Naive thymus-derived CD4-positive, alpha-beta T cell (primary cell): ENCODE data around the gene CAPZA2. TPM values are rescaled to one million over a fixed set of nuclear protein-coding genes. Genes with fewer than 3 reads are reported as not detected.
A peak's percentile ranks its signal among the peaks of the same experiment; 100 is the strongest.
"Not testable (repeated sequence)": the region's sequence is repeated elsewhere in the genome, so short reads cannot be mapped to it uniquely, and the experiment has no call there.

Experiments
- ATAC-seq: fragments of 150-1000 bp; cut with Tn5 transposase; 2 replicates; pipeline ENCODE4 v1.10.0; 2021; ENCODE audit warnings: mild to moderate bottlenecking, moderate library complexity
- CTCF ChIA-PET: fragments of 350-600 bp; sonication (Branson Sonifier 250); formaldehyde crosslinking; loops from one replicate; lab custom pipeline; 2021; ENCODE audit warnings: antibody characterized with exemption; lab: Charles Lee
- POLR2A ChIA-PET: fragments of 350-600 bp; sonication (Branson Sonifier 250); formaldehyde crosslinking; loops from one replicate; lab custom pipeline; 2021; ENCODE audit warnings: antibody characterized with exemption, inconsistent platforms; lab: Charles Lee
- DNase-seq, 9 donors: peaks; one replicate each; pipeline versions ENCODE4 v3.0.0 to v3.0.0-alpha.2; 2020 to 2022; ENCODE audit warnings: mixed read lengths in 1 of 9
- H3K27ac ChIP-seq: one replicate; pipeline ENCODE4 v1.7.0; 2013; ENCODE audit warnings: mild to moderate bottlenecking, low read depth, low read length, moderate library complexity
- H3K27me3 ChIP-seq, 2 donors: one replicate each; pipeline ENCODE4 v1.7.0; 2013; ENCODE audit warnings: low read length in 2 of 2, mild to moderate bottlenecking in 2 of 2, moderate library complexity in 2 of 2; ENCODE audit not compliant: control insufficient read depth in 2 of 2, insufficient read depth in 2 of 2
- H3K36me3 ChIP-seq, 3 experiments: 1 replicate in 2 of 3; 2 replicates in 1 of 3; pipeline ENCODE4 v1.7.0; 2013; ENCODE audit warnings: low read length in 3 of 3, mild to moderate bottlenecking in 3 of 3, moderate library complexity in 1 of 3; ENCODE audit not compliant: insufficient read depth in 3 of 3, control insufficient read depth in 2 of 3
- H3K4me1 ChIP-seq, 2 donors: one replicate each; pipeline ENCODE4 v1.7.0; 2013; ENCODE audit warnings: low read length in 2 of 2, mild to moderate bottlenecking in 2 of 2, moderate library complexity in 1 of 2; ENCODE audit not compliant: control insufficient read depth in 2 of 2, insufficient read depth in 2 of 2
- H3K4me3 ChIP-seq: 2 replicates; pipeline ENCODE4 v1.7.0; 2013; ENCODE audit warnings: mild to moderate bottlenecking, low read length
- H3K9me3 ChIP-seq, 3 experiments: 1 replicate in 2 of 3; 2 replicates in 1 of 3; pipeline ENCODE4 v1.7.0; 2013; ENCODE audit warnings: low read length in 3 of 3; ENCODE audit not compliant: control insufficient read depth in 2 of 3
- H3K27ac Mint-ChIP-seq, 9 donors: one replicate each; pipeline ENCODE4 v1.8.0; 2020 to 2022; ENCODE audit warnings: mixed read lengths in 9 of 9, mild to moderate bottlenecking in 8 of 9, moderate library complexity in 5 of 9, inconsistent platforms in 2 of 9
- H3K27me3 Mint-ChIP-seq, 5 donors: one replicate each; pipeline ENCODE4 v1.8.0; 2021 to 2022; ENCODE audit warnings: mixed read lengths in 5 of 5, mild to moderate bottlenecking in 1 of 5
- H3K36me3 Mint-ChIP-seq, 5 donors: one replicate each; pipeline ENCODE4 v1.8.0; 2020 to 2022; ENCODE audit warnings: mixed read lengths in 5 of 5, mild to moderate bottlenecking in 3 of 5, inconsistent platforms in 1 of 5
- H3K4me1 Mint-ChIP-seq, 7 donors: one replicate each; pipeline ENCODE4 v1.8.0; 2020 to 2022; ENCODE audit warnings: mixed read lengths in 7 of 7, mild to moderate bottlenecking in 3 of 7, inconsistent platforms in 1 of 7
- H3K4me3 Mint-ChIP-seq, 10 donors: one replicate each; pipeline ENCODE4 v1.8.0; 2020 to 2022; ENCODE audit warnings: mild to moderate bottlenecking in 10 of 10, mixed read lengths in 10 of 10, moderate library complexity in 6 of 10, inconsistent platforms in 2 of 10
- H3K9me3 Mint-ChIP-seq, 11 donors: one replicate each; pipeline ENCODE4 v1.8.0; 2020 to 2022; ENCODE audit warnings: mixed read lengths in 11 of 11, mild to moderate bottlenecking in 4 of 11, inconsistent platforms in 1 of 11, moderate library complexity in 1 of 11
- intact Hi-C, 2 donors: fragments of 100-400 bp; cut with micrococcal nuclease; formaldehyde crosslinking; loops; one replicate each; pipeline ENCODE4 v1.15.1; 2023
- polyA plus RNA-seq, 2 donors: library from polyadenylated mRNA; unstranded; fragments of 300-500 nt; fragmentation: Illumina TruSeq; gene quantifications; one replicate each; pipeline ENCODE4 v1.2.3, GENCODE V29; 2021
- total RNA-seq, 6 experiments: library from RNA in 5 of 6; stranded (reverse) in 5 of 6; gene quantifications; 1 replicate in 5 of 6; 2 replicates in 1 of 6; pipeline ENCODE4 v1.2.3 and lab custom pipeline; 2021 to 2026

The CAPZA2 gene
- total RNA-seq (100 to 1,000 TPM in 3 of 5 experiments, 10 to 100 TPM in 2; 86.2 to 129 (median 111) TPM), polyA plus RNA-seq (100 to 1,000 TPM; 187 to 191 TPM), total RNA-seq (lab: John Stamatoyannopoulos, UW) (47.2 reads per million, percentile 70 among the genes with 10 or more reads in this experiment)

DNA sequence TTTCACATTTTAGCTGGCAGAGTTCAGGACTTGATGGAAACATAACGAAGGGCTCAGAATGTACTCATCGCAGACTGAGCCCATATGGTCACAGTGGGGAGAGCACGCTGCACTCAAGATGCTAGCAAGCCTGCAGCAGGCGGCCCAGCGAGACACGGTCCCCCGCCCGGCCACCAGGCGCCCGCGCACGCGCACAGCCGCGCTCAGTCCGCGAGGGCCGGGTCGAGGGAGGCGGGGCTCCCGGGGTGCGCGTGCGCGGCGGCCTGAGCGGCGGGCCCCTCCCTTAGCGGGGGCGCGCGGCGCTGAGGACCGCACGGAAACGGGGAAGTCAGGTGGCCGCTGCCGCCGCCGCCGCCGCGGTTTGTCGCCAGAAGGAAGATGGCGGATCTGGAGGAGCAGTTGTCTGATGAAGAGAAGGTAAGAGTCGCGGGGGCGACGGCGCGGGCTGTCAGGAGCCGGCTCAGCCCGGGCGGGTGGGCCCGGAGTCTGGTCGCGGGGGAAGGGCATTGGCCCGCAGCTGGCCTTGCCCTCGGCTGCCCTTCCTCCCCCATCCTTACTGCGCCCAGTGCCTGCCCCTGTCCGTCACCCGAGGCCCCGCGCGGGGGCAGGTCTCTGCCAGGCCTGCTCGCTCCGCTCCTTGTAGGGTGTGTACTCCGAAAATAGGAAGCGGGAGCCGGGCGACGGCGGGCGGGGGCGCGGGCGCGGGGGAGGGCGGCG is at the start of gene CAPZA2:
TSS of gene CAPZA2 (plus strand) at position 354 of the 717 bp plus-strand sequence. CDS start at position 379, 25 bp downstream.
- Histone ChIP-seq H3K9me3 (no peaks in the 10 kb centered on the region), H3K27ac (peak within 1 kb of the TSS; percentile 91), H3K27me3 (no peaks in the 10 kb centered on the region), H3K36me3 (peaks cover 0 to 3% (median 0%) of the 10 kb centered on the region in 3 experiments), H3K4me1 (peaks cover 11 to 28% of the 10 kb centered on the region in 2 donors), H3K4me3 (peak within 1 kb of the TSS; percentile 73)
- POLR2A ChIA-PET: no interaction called here
- H3K36me3 Mint-ChIP-seq: peaks cover 0 to 9% (median 3%) of the 10 kb centered on the region in 5 donors
- peak within 1 kb of the TSS; percentile 94 to 99 (median 97) for H3K4me3 Mint-ChIP-seq
- DNase-seq (peak; percentile 89 to 99 (median 96)), ATAC-seq (peak; percentile 96)
- intact Hi-C loops: loop anchor here (1.0 to 5.0 kb wide), 9 partner anchors 8 to 1940 kb away; partner anchors contain the start of genes LSM8 (in 2 of the 2), ST7 (in 2 of the 2), MDFIC (in 1 of the 2) and TES (in 1 of the 2)
- H3K4me1 Mint-ChIP-seq: peaks cover 29 to 49% (median 46%) of the 10 kb centered on the region in 7 donors
- CTCF ChIA-PET: interaction anchor here (1.1 kb wide), 1 partner anchor 8 kb away, joined by 4 read pairs; no protein-coding TSS in a partner anchor
- H3K27me3 Mint-ChIP-seq: peaks cover 4 to 26% (median 8%) of the 10 kb centered on the region in 5 donors
- H3K9me3 Mint-ChIP-seq: no peaks in the 10 kb centered on the region
- peak within 1 kb of the TSS; percentile 91 to 99 (median 96) for H3K27ac Mint-ChIP-seq

DNA sequence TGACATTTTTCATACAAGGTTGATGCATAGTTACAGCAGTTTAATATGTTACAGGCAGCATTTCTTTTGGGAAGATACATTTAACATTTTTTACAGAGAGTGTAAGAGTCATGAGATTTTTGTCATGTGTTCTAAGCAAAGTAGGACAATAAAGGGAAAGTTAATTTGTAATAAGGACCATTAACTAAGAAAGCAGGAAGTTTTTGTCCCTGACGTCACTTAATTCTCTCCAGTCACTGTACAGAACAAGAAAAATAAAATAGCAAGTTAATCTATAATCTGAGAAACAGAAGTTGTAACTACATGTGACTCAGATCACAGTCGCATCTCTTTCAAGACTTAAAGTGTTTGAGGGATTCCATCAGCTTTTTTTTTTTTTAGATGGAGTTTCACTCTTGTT is 49.5 kb upstream of the CAPZA2 start:
- Histone ChIP-seq H3K9me3 (no peaks in the 10 kb centered on the region), H3K27me3 (no peaks in the 10 kb centered on the region), H3K4me1 (no peaks in the 10 kb centered on the region), H3K27ac (no peak overlapping the region), H3K36me3 (no peaks in the 10 kb centered on the region), H3K4me3 (no peak overlapping the region)
- no peaks in the 10 kb centered on the region for H3K36me3 Mint-ChIP-seq
- intact Hi-C loops: no loop called here
- no peaks in the 10 kb centered on the region for H3K9me3 Mint-ChIP-seq
- peaks cover 4 to 22% (median 6%) of the 10 kb centered on the region in 5 donors for H3K27me3 Mint-ChIP-seq
- ATAC-seq: no peak
- no peak for DNase-seq
- no peak overlapping the region for H3K27ac Mint-ChIP-seq
- H3K4me3 Mint-ChIP-seq: no peak overlapping the region
- POLR2A ChIA-PET: no interaction called here
- H3K4me1 Mint-ChIP-seq: no peaks in the 10 kb centered on the region
- CTCF ChIA-PET: interaction anchor here (0.6 kb wide), 1 partner anchor 226 kb away, joined by 3 read pairs; no protein-coding TSS in a partner anchor

DNA sequence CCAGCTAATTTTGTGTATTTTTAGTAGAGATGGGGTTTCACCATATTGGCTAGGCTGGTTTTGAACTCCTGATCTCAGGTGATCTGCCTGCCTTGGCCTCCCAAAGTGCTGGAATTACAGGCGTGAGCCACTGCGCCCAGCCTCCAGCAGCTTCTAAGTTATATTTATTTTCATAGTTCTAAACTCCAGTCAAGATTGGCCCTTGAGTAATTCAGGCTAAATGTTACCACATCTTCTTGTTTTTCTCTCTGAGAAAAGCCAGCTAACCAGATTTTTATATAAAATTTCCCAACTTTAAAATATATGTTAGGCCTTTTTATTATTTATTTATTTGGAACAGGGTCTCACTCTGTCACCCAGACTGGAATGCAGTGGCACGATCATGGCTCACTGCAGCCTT is 49.0 kb upstream of the CAPZA2 start:
- H3K9me3 ChIP-seq, H3K27ac ChIP-seq, ATAC-seq, H3K27ac Mint-ChIP-seq, H3K4me1 ChIP-seq, H3K27me3 ChIP-seq, H3K9me3 Mint-ChIP-seq, POLR2A ChIA-PET, H3K4me3 ChIP-seq, H3K4me1 Mint-ChIP-seq, intact Hi-C loops, H3K36me3 ChIP-seq, DNase-seq, H3K4me3 Mint-ChIP-seq, H3K36me3 Mint-ChIP-seq: not testable (repeated sequence)
- H3K27me3 Mint-ChIP-seq: peaks cover 4 to 22% (median 5%) of the 10 kb centered on the region in 5 donors
- CTCF ChIA-PET: interaction anchor here (0.6 kb wide), 1 partner anchor 225 kb away, joined by 3 read pairs; no protein-coding TSS in a partner anchor

DNA sequence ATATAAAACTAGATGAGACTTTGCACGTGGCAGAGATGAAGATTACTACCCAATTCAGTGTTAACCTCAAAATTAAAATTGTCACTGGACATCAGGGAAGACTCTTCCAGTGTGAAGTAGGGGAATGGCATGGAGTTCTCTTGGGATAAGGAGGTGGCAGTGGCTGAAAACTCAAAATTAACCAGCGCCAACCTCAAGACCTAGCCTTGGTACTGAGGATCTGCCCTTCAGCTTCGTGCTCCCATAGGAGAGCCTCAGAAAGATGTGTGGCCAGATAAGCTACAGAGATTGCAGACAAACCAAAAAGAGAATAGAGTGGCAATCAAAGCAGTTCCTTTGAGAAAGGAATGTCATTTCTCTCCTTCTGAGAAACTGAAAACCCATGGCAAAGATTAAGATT is 47.3 kb upstream of the CAPZA2 start:
- Histone ChIP-seq H3K4me3 (no peak overlapping the region), H3K4me1 (no peaks in the 10 kb centered on the region), H3K9me3 (no peaks in the 10 kb centered on the region), H3K36me3 (no peaks in the 10 kb centered on the region), H3K27me3 (no peaks in the 10 kb centered on the region), H3K27ac (no peak overlapping the region)
- peaks cover 0 to 3% (median 0%) of the 10 kb centered on the region in 5 donors for H3K36me3 Mint-ChIP-seq
- ATAC-seq: no peak
- POLR2A ChIA-PET: no interaction called here
- peaks cover 0 to 2% (median 0%) of the 10 kb centered on the region in 7 donors for H3K4me1 Mint-ChIP-seq
- H3K9me3 Mint-ChIP-seq: peaks cover 0 to 4% (median 0%) of the 10 kb centered on the region in 11 donors
- no peak overlapping the region for H3K27ac Mint-ChIP-seq
- no peak for DNase-seq
- CTCF ChIA-PET: interaction anchor here (0.9 kb wide), 1 partner anchor 641 kb away, joined by 3 read pairs; no protein-coding TSS in a partner anchor
- H3K4me3 Mint-ChIP-seq: no peak overlapping the region
- intact Hi-C loops: no loop called here
- peaks cover 4 to 32% (median 5%) of the 10 kb centered on the region in 5 donors for H3K27me3 Mint-ChIP-seq

DNA sequence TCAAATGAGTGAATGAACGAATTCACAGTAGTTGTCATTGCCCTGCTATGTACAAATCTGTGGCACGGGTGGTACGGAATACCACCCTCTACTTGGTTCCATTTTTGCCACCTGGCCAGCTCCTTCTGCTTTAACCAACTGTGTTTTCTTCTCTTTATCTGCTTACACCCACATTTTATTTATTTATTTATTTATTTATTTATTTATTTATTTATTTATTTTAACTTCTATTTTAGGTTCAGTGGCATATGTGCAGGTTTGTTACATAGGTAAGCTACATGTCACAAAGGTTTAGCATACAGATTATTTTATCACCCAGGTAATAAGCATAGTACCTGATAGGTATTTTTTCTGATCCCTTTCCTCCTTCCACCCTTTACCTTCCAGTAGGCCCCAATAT is 42.2 kb upstream of the CAPZA2 start:
- ChIA-PET CTCF (no interaction called here), POLR2A (no interaction called here)
- H3K4me1 Mint-ChIP-seq: peaks cover 0 to 2% (median 0%) of the 10 kb centered on the region in 7 donors
- intact Hi-C loops: no loop called here
- ATAC-seq: no peak
- peaks cover 4 to 41% (median 16%) of the 10 kb centered on the region in 5 donors for H3K27me3 Mint-ChIP-seq
- DNase-seq: no peak
- no peaks in the 10 kb centered on the region for H3K4me1 ChIP-seq
- H3K4me3 Mint-ChIP-seq: no peak overlapping the region
- H3K4me3 ChIP-seq: no peak overlapping the region
- no peaks in the 10 kb centered on the region for H3K9me3 ChIP-seq
- no peaks in the 10 kb centered on the region for H3K36me3 ChIP-seq
- H3K27ac ChIP-seq: no peak overlapping the region
- peaks cover 0 to 8% (median under 1%) of the 10 kb centered on the region in 11 donors for H3K9me3 Mint-ChIP-seq
- H3K36me3 Mint-ChIP-seq: peaks cover 0 to 3% (median 0%) of the 10 kb centered on the region in 5 donors
- H3K27me3 ChIP-seq: no peaks in the 10 kb centered on the region
- no peak overlapping the region for H3K27ac Mint-ChIP-seq

DNA sequence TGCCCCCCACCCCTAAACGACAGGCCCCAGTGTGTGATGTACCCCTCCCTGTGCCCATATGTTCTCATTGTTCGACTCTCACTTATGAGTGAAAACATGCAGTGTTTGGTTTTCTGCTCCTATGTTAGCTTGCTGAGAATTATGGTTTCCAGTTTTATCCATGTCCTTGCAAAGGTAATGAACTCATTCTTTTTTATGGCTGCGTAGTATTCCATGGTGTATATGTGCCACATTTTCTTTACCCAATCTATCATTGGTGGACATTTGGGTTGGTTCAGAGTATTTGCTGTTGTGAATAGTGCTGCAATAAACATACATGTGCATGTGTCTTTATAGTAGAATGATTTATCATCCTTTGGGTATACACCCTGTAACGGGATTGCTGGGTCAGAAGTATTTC is 40.7 kb upstream of the CAPZA2 start:
- H3K4me3 Mint-ChIP-seq, CTCF ChIA-PET, H3K27ac ChIP-seq, H3K4me1 ChIP-seq, H3K27ac Mint-ChIP-seq, H3K36me3 ChIP-seq, POLR2A ChIA-PET, H3K9me3 ChIP-seq, ATAC-seq, H3K4me3 ChIP-seq, H3K27me3 ChIP-seq, DNase-seq, H3K4me1 Mint-ChIP-seq, intact Hi-C loops, H3K36me3 Mint-ChIP-seq: not testable (repeated sequence)
- Mint-ChIP-seq H3K27me3 (peaks cover 7 to 47% (median 28%) of the 10 kb centered on the region in 5 donors), H3K9me3 (peaks cover 0 to 12% (median 4%) of the 10 kb centered on the region in 11 donors)
